RWPE1 (cell line): ENCODE data around the gene HYOU1.

Experiments used
- CTCF ChIA-PET: fragments of 350-600 bp; sonication (Branson Sonifier 250); formaldehyde crosslinking; extraction: SDS; loops from one replicate; lab custom pipeline; 2021; lab: Yijun Ruan, JAX
- POLR2A ChIA-PET: fragments of 400-600 bp; formaldehyde crosslinking; extraction: SDS; loops from one replicate; lab custom pipeline; 2020; ENCODE audit warnings: antibody characterized with exemption; ENCODE audit not compliant: low non-redundant PET; lab: Yijun Ruan, JAX
- DNase-seq: peaks from one replicate; pipeline ENCODE4 v3.0.0; 2012; ENCODE audit warnings: low spot score
- H3K27ac ChIP-seq: fragments of 450-650 bp; 2 replicates; pipeline ENCODE4 v1.5.1; 2017
- TF ChIP-seq, protein P1 (sequence below): fragments of 450-650 bp; conservative IDR thresholded peaks from 2 replicates; pipeline ENCODE4 v1.5.1; 2017; ENCODE audit warnings: low read depth, mild to moderate bottlenecking

The HYOU1 gene

DNA sequence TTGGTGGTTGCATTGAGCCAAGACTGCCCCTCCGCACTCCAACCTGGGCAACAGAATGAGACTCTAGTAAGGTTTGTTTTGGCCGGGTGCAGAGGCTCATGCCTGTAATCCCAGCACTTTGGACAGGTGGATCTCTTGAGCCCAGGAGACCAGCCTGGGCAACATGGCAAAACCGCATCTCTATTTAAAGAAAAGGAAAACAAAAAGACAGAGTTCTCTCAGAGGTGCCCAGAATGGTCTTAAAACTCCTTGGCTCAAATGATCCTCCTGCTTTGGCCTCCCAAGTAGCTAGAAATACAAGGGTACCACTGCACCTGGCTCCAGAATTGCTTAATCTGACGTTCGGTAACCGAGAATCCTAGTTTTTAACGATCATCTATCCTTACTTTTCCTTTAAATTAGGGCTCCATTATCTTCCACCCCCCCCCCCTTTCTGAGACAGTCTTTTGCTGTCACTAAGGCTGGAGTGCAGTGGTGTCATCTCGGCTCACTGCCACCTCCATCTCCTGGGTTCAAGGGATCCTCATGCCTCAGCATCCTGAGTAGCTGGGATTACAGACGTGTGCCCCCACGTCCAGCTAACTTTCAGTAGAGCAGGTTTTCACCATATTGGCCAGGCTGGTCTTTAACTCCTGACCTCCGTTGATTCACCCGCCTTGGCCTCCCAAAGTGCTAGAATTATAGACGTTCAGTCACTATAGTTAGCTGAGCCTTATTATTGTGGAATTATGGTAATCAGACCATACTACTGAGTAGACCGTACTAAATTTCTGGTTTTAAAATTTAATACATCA lies 40.6 kb downstream of the HYOU1 start:
- TF ChIP-seq, protein P1, sequence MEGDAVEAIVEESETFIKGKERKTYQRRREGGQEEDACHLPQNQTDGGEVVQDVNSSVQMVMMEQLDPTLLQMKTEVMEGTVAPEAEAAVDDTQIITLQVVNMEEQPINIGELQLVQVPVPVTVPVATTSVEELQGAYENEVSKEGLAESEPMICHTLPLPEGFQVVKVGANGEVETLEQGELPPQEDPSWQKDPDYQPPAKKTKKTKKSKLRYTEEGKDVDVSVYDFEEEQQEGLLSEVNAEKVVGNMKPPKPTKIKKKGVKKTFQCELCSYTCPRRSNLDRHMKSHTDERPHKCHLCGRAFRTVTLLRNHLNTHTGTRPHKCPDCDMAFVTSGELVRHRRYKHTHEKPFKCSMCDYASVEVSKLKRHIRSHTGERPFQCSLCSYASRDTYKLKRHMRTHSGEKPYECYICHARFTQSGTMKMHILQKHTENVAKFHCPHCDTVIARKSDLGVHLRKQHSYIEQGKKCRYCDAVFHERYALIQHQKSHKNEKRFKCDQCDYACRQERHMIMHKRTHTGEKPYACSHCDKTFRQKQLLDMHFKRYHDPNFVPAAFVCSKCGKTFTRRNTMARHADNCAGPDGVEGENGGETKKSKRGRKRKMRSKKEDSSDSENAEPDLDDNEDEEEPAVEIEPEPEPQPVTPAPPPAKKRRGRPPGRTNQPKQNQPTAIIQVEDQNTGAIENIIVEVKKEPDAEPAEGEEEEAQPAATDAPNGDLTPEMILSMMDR: no peak
- CTCF ChIA-PET: interaction anchor here (0.5 to 1.2 kb wide), 4 partner anchors 17 to 387 kb away, joined by 3 to 4 read pairs (median 3); no protein-coding TSS in a partner anchor
- no peak for DNase-seq
- peak overlapping the region; percentile 62 for H3K27ac ChIP-seq
- POLR2A ChIA-PET: interaction anchor here (0.6 kb wide), 1 partner anchor 21 kb away, joined by 4 read pairs; no protein-coding TSS in a partner anchor

GRCh38 chr11:119015054-119015611 lies 41.9 kb downstream of the HYOU1 start:
- CTCF ChIA-PET: interaction anchor here (0.6 to 1.2 kb wide), 4 partner anchors 16 to 386 kb away, joined by 3 to 4 read pairs (median 4); no protein-coding TSS in a partner anchor
- POLR2A ChIA-PET: interaction anchor here (0.7 kb wide), 1 partner anchor 13 kb away, joined by 3 read pairs; no protein-coding TSS in a partner anchor
- TF ChIP-seq, protein P1: no peak
- DNase-seq: no peak
- peak overlapping the region; percentile 48; the same call in 1 of the 2 replicates for H3K27ac ChIP-seq

DNA sequence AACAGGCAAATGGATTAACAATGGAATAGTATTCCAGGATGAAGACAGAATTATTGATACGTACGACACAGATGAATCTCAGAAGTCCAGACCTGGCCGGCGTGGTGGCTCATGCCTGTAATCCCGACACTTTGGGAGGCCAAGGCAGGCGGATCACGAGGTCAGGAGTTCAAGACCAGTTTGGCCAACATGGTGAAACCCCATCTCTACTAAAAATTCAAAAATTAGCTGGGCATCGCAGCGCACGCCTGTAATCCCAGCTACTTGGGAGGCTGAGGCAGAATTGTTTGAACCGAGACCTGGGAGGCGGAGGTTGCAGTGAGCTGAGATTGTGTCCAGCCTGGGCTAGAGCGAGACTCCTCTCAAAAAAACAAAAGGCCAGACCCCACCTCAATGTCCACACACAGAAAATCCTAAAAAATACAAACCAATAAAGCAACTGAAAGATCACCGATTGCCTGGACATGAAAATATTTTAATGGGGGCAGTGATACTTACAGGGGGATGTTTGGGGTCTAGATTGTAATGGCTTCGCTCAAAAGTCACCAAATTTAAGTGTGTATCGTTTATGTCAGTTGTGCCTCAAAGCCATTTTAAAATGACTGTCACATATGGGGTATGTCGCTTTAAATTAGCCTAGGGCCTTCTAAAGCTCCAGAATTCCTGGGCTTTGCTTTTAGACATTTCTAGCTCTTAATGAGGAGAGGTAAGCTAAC lies 42.6 kb downstream of the HYOU1 start:
- POLR2A ChIA-PET: interaction anchor here (0.6 kb wide), 1 partner anchor 10 kb away, joined by 5 read pairs; no protein-coding TSS in a partner anchor
- TF ChIP-seq, protein P1: no peak
- CTCF ChIA-PET: interaction anchor here (1.0 kb wide), 1 partner anchor 16 kb away, joined by 4 read pairs; no protein-coding TSS in a partner anchor
- peak overlapping the region; percentile 58 for H3K27ac ChIP-seq
- no peak for DNase-seq

DNA sequence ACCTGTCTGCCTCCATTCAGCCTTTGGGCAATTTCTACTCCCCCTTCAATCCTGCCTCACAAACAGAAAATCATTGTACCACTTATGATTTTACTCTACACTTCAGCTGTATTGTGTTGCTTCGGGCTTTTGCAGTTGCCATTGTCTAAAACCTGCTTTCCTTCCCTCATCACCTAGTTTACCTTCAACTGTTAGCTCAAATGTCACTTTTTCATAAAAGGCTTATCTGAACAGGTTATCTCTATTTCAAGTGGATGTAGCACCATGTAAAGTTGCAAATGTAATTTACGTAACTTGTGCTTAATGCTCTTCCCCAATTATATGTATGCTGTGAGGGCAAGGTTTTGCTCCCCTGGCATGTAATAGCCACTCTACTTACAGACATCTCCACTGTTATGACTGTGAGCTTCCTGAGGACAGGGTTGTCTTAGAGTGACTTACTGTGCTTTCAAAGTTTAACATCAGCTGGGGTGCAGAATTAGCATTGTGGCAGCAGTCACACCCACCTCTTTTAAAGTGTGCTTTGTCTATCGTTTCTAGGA lies 44.3 kb downstream of the HYOU1 start:
- ChIA-PET POLR2A (no interaction called here), CTCF (interaction anchor here (0.5 kb wide), 1 partner anchor 19 kb away, joined by 5 read pairs; no protein-coding TSS in a partner anchor)
- no peak for DNase-seq
- H3K27ac ChIP-seq: no peak overlapping the region
- TF ChIP-seq, protein P1: no peak

DNA sequence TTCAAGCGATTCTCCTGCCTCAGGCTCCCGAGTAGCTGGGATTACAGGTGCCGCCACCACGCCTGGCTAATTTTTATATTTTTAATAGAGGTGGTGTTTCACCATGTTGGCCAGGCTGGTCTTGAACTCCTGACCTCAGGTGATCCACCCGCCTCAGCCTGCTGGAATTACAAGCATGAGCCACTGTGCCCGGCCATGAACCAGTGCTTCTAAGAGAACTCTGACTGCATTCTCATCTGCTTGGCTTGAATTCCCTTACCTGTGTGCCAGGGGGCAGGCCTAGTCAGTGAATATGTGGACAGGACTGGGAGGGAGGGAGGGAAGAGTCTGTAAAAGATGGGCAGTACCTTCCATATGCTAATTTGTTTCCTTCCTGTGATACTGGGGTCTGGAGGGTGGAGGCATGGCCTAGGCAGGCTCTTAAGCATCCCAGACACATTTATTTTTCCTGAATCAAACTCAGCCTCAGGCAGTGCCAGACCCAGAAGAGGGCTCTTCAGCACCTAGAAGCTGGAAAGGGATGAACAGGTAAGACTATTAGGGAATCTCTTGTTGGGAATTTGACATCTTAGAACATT lies 45.4 kb downstream of the HYOU1 start:
- ChIA-PET CTCF (no interaction called here), POLR2A (no interaction called here)
- peak overlapping the region; percentile 57 for H3K27ac ChIP-seq
- DNase-seq: no peak
- TF ChIP-seq, protein P1: no peak
